Peyer's patch (tissue), 4 donors: ENCODE data around the gene SLC25A38. TPM values are rescaled to one million over a fixed set of nuclear protein-coding genes. Genes with fewer than 3 reads are reported as not detected.
A peak's percentile ranks its signal among the peaks of the same experiment; 100 is the strongest.

Source experiments
- DNase-seq, 3 donors: peaks; one replicate each; pipeline ENCODE4 v3.0.0-alpha.2; 2017 to 2019
- H3K27ac ChIP-seq, 4 donors: fragments of 200-600 bp; sonication (generic); one replicate each; pipeline ENCODE4 v1.5.1; 2016 to 2019
- H3K27me3 ChIP-seq, 2 donors: fragments of 200-600 bp; sonication (generic); one replicate each; pipeline ENCODE4 v1.5.1; 2019
- H3K36me3 ChIP-seq, 3 donors: fragments of 200-600 bp; sonication (generic); one replicate each; pipeline ENCODE4 v1.5.1; 2016 to 2019
- H3K4me1 ChIP-seq, 4 donors: fragments of 200-600 bp; sonication (generic); one replicate each; pipeline ENCODE4 v1.5.1; 2016 to 2019
- H3K4me3 ChIP-seq, 4 donors: fragments of 200-600 bp; sonication (generic); 1 replicate in 3 of 4; 2 replicates in 1 of 4; pipeline ENCODE4 v1.5.1; 2016 to 2019; ENCODE audit warnings: mild to moderate bottlenecking in 1 of 4
- H3K9me3 ChIP-seq, 4 donors: fragments of 200-600 bp; sonication (generic); one replicate each; pipeline ENCODE4 v1.5.1; 2016 to 2019; ENCODE audit warnings: mild to moderate bottlenecking in 1 of 4
- CTCF ChIP-seq, 6 experiments: fragments of 450-650 bp in 4 of 6; fragments of 200-600 bp in 2 of 6; sonication (generic) in 1 of 6; IDR thresholded peaks; one replicate each; pipeline ENCODE4 v1.5.1; 2017 to 2019; ENCODE audit warnings: antibody characterized with exemption in 6 of 6, mild to moderate bottlenecking in 3 of 6, moderate library complexity in 1 of 6
- POLR2A ChIP-seq, 2 donors: fragments of 450-650 bp; IDR thresholded peaks; one replicate each; pipeline ENCODE4 v1.5.1; 2017; ENCODE audit warnings: antibody characterized with exemption in 2 of 2, mild to moderate bottlenecking in 2 of 2, moderate library complexity in 2 of 2
- total RNA-seq, 4 donors: library from RNA; depleted of rRNA; stranded (reverse); fragments of >200 nt; gene quantifications; one replicate each; pipeline ENCODE4 v1.1.0, GENCODE V29; 2016

Gene SLC25A38
- total RNA-seq, 4 donors from 2014 or later = 15.8 to 35.5 (median 28.4) TPM

- Histone ChIP-seq H3K27ac (no peak overlapping the region), H3K4me1 (peaks cover 0 to 11% (median 0%) of the 10 kb centered on the region in 4 donors), H3K27me3 (no peaks in the 10 kb centered on the region), H3K4me3 (no peak overlapping the region), H3K9me3 (no peaks in the 10 kb centered on the region), H3K36me3 (no peaks in the 10 kb centered on the region)
- DNase-seq = no peak
- TF ChIP-seq POLR2A (IDR thresholded peaks at IDR 0.05) (no peak), CTCF (IDR thresholded peaks at IDR 0.05) (no peak)
Observed at GRCh38 chr3:39378957-39379777, 4.0 kb upstream of the SLC25A38 start.

- H3K9me3 ChIP-seq = no peaks in the 10 kb centered on the region
- no peak overlapping the region for H3K27ac ChIP-seq
- peaks cover 0 to 12% (median under 1%) of the 10 kb centered on the region in 4 donors for H3K4me1 ChIP-seq
- no peaks in the 10 kb centered on the region for H3K27me3 ChIP-seq
- H3K36me3 ChIP-seq = no peaks in the 10 kb centered on the region
- H3K4me3 ChIP-seq = no peak overlapping the region
- no peak for TF ChIP-seq CTCF (IDR thresholded peaks at IDR 0.05)
- no peak for TF ChIP-seq POLR2A (IDR thresholded peaks at IDR 0.05)
- no peak for DNase-seq
Observed at GRCh38 chr3:39379778-39380155, 3.4 kb upstream of the SLC25A38 start.

GRCh38 chr3:39381432-39381831 is 1.7 kb upstream of the SLC25A38 start:
- peaks cover 0 to 23% (median 4%) of the 10 kb centered on the region in 4 donors for H3K4me1 ChIP-seq
- H3K4me3 ChIP-seq = no peak overlapping the region
- H3K27me3 ChIP-seq = no peaks in the 10 kb centered on the region
- no peaks in the 10 kb centered on the region for H3K9me3 ChIP-seq
- TF ChIP-seq CTCF (IDR thresholded peaks at IDR 0.05) (no peak), POLR2A (IDR thresholded peaks at IDR 0.05) (no peak)
- no peaks in the 10 kb centered on the region for H3K36me3 ChIP-seq
- DNase-seq = no peak
- H3K27ac ChIP-seq = no peak overlapping the region

- Histone ChIP-seq H3K9me3 (no peaks in the 10 kb centered on the region), H3K4me1 (peaks cover 0 to 34% (median 8%) of the 10 kb centered on the region in 4 donors), H3K27me3 (no peaks in the 10 kb centered on the region), H3K36me3 (no peaks in the 10 kb centered on the region), H3K4me3 (peak overlapping the region; percentile 71 to 95 (median 78)), H3K27ac (peak overlapping the region; percentile 92 to 97 (median 95))
- TF ChIP-seq CTCF (IDR thresholded peaks at IDR 0.05) (peak in 4 of 6 experiments; percentile 14 to 43 (median 31)), POLR2A (IDR thresholded peaks at IDR 0.05) (peak; percentile 78 to 94)
- peak; percentile 97 to 99 (median 98) for DNase-seq
Observed at GRCh38 chr3:39383881-39384664, 903 bp downstream of the SLC25A38 start.

- DNase-seq = no peak
- peaks cover 0 to 34% (median 8%) of the 10 kb centered on the region in 4 donors for H3K4me1 ChIP-seq
- peak overlapping the region in 3 of 4 donors; percentile 94 to 97 (median 96) for H3K27ac ChIP-seq
- peak overlapping the region; percentile 71 to 95 (median 78) for H3K4me3 ChIP-seq
- no peaks in the 10 kb centered on the region for H3K27me3 ChIP-seq
- peaks cover 0 to 5% (median 0%) of the 10 kb centered on the region in 3 donors for H3K36me3 ChIP-seq
- no peaks in the 10 kb centered on the region for H3K9me3 ChIP-seq
- TF ChIP-seq CTCF (IDR thresholded peaks at IDR 0.05) (no peak), POLR2A (IDR thresholded peaks at IDR 0.05) (no peak)
Observed at GRCh38 chr3:39384665-39385000, 1.5 kb downstream of the SLC25A38 start.
